ENCODE data around the gene KRT85.
A peak's percentile ranks its signal among the peaks of the same experiment; 100 is the strongest.

The KRT85 gene

GRCh38 chr12:52378091-52378490 is 10.8 kb upstream of the KRT85 start:
- no peak for TF ChIP-seq CTCF (conservative IDR thresholded peaks at IDR 0.05; ENCODE audit: control insufficient read depth, insufficient read depth, low read depth, low read length)
- H3K4me3 ChIP-seq (ENCODE audit: control insufficient read depth, low read depth, low read length), result no peak overlapping the region
- DNase-seq (ENCODE audit: low read depth), result no peak

- TF ChIP-seq CTCF (conservative IDR thresholded peaks at IDR 0.05; ENCODE audit: control insufficient read depth, insufficient read depth, low read depth, low read length), result no peak
- no peak overlapping the region for H3K4me3 ChIP-seq (ENCODE audit: control insufficient read depth, low read depth, low read length)
- DNase-seq (ENCODE audit: low read depth), result no peak
Measured at GRCh38 chr12:52377266-52377665, 10.0 kb upstream of the KRT85 start.

DNA sequence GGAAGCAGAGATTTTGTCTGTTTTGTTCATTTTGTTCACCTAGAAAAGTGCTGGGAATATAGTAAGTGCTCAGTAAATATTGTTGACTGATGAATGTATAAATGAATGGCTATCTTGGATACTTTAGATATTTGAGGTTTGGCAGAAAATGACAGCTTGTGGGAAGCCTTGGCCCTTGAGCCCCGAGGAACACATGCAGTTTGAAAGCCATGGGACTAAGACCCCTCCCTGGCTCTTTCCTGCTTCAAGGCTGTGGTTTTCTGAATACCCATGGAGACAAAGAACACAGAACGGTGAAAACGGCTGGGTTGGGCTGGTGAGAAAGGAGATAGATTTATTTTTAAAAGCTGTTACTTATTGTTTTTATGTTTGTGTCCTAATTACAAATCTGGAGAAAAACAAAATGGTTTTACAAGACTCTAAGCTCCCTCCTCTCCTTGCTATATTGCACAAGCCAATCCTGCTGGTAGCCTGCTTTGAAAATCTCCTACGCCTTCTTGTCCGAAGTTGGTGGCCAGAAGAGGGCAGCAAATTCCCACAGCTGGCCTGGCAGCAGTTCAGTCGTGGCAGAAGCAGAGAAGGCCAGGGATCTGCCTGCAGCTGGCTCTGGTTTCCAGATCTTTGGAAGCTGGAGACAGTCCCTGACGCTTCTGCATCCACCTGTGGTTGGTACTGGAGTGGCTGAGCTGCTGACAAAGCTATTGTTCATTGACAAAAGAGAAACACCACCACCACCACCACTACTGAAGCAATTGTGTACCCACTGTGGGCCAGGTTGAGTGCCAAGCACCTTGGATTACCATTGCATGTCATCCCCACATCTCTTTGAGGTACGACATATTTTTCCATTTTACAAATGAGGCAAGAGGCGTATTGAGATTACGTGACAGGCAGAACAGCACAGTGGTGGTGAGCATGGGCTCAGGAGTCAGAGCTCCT is 5.2 kb upstream of the KRT85 start:
- TF ChIP-seq CTCF (conservative IDR thresholded peaks at IDR 0.05; ENCODE audit: control insufficient read depth, insufficient read depth, low read depth, low read length), result peak; percentile 97
- H3K4me3 ChIP-seq (ENCODE audit: control insufficient read depth, low read depth, low read length), result no peak overlapping the region
- peak; percentile 86 for DNase-seq (ENCODE audit: low read depth)

DNA sequence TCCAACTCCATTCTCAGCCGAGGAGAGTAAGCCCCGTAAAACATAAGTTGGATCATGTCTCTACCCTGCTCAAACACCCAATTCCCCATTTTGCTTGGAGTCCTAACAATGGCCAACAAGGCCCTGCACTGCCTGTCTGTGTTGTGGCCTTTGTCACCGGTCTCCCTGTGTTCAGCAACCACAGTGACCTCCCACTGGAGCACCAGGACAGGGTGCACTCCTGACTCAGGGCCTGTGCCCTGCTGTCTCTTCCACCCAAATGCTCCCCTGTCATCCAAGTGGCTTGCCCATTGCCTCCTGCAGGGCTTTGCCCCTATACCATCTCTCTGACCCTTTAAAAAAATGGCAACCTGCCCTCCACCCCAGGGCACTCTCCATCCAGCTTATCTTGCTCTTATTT is 4.4 kb upstream of the KRT85 start:
- no peak for DNase-seq (ENCODE audit: low read depth)
- no peak overlapping the region for H3K4me3 ChIP-seq (ENCODE audit: control insufficient read depth, low read depth, low read length)
- TF ChIP-seq CTCF (conservative IDR thresholded peaks at IDR 0.05; ENCODE audit: control insufficient read depth, insufficient read depth, low read depth, low read length), result no peak

GRCh38 chr12:52370926-52371608 is 3.8 kb upstream of the KRT85 start:
- DNase-seq (ENCODE audit: low read depth), result peak; percentile 67
- TF ChIP-seq CTCF (conservative IDR thresholded peaks at IDR 0.05; ENCODE audit: control insufficient read depth, insufficient read depth, low read depth, low read length), result no peak
- H3K4me3 ChIP-seq (ENCODE audit: control insufficient read depth, low read depth, low read length), result no peak overlapping the region

DNA sequence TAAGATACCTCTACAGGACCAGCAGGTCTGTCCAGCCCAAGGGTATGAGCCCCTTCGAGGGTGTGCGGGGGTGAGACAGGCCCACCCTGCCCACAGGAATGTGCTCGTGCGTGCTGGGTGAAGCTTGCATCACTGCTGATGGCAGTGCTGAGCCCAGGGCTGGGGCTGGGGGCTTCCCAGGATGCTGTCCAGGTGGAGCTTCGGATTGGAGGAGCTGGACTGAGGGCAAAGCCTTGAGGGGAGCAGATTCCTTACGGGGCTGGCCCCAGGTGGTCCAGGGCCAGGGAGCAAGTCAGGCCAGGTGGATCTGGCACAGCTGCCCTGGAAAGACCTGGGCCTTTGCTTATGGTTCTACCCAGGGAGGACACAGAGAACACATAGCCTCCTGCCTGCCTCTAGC is 2.5 kb upstream of the KRT85 start:
- no peak for DNase-seq (ENCODE audit: low read depth)
- no peak overlapping the region for H3K4me3 ChIP-seq (ENCODE audit: control insufficient read depth, low read depth, low read length)
- no peak for TF ChIP-seq CTCF (conservative IDR thresholded peaks at IDR 0.05; ENCODE audit: control insufficient read depth, insufficient read depth, low read depth, low read length)
